Measurements from ENCODE around the gene TRMT61A.

Gene TRMT61A

GRCh38 chr14:103558071-103558882 is 29.3 kb downstream of the TRMT61A start:
- in situ Hi-C loops (cut with MboI; ENCODE audit: low sequenced_read_pairs): no loop called here

GRCh38 chr14:103559766-103560165 is 30.8 kb downstream of the TRMT61A start:
- in situ Hi-C loops (cut with MboI; ENCODE audit: low sequenced_read_pairs): no loop called here

- in situ Hi-C loops (cut with MboI; ENCODE audit: low sequenced_read_pairs): no loop called here
Observed at GRCh38 chr14:103560691-103561090, 31.7 kb downstream of the TRMT61A start.

GRCh38 chr14:103561381-103562178 is 32.6 kb downstream of the TRMT61A start:
- in situ Hi-C loops (cut with MboI; ENCODE audit: low sequenced_read_pairs): no loop called here

GRCh38 chr14:103562179-103562428 is 33.1 kb downstream of the TRMT61A start:
- in situ Hi-C loops (cut with MboI; ENCODE audit: low sequenced_read_pairs): no loop called here

- in situ Hi-C loops (cut with MboI; ENCODE audit: low sequenced_read_pairs): no loop called here
Observed at GRCh38 chr14:103562429-103563225, 33.6 kb downstream of the TRMT61A start, which contains the start of the genes BAG5 and COA8. BAG5 (minus strand) TSS chr14:103562657; CDS start chr14:103561164, 1,493 bp downstream. COA8 (plus strand) TSS chr14:103562960; CDS start chr14:103563002, 42 bp downstream.

GRCh38 chr14:103563226-103563620 is 34.2 kb downstream of the TRMT61A start:
- in situ Hi-C loops (cut with MboI; ENCODE audit: low sequenced_read_pairs): no loop called here

GRCh38 chr14:103563844-103564505 is 35.0 kb downstream of the TRMT61A start:
- in situ Hi-C loops (cut with MboI; ENCODE audit: low sequenced_read_pairs): no loop called here

- in situ Hi-C loops (cut with MboI; ENCODE audit: low sequenced_read_pairs): no loop called here
Observed at GRCh38 chr14:103568952-103569351, 40.0 kb downstream of the TRMT61A start.

- in situ Hi-C loops (cut with MboI; ENCODE audit: low sequenced_read_pairs): no loop called here
Observed at GRCh38 chr14:103569408-103569807, 40.4 kb downstream of the TRMT61A start.

GRCh38 chr14:103574104-103574503 is 45.1 kb downstream of the TRMT61A start:
- in situ Hi-C loops (cut with MboI; ENCODE audit: low sequenced_read_pairs): loop anchor here (10.0 kb wide), 1 partner anchor 101 kb away; no protein-coding TSS in a partner anchor

GRCh38 chr14:103574707-103575285 is 45.8 kb downstream of the TRMT61A start:
- in situ Hi-C loops (cut with MboI; ENCODE audit: low sequenced_read_pairs): loop anchor here (10.0 kb wide), 1 partner anchor 100 kb away; no protein-coding TSS in a partner anchor

GRCh38 chr14:103576371-103577024 is 47.5 kb downstream of the TRMT61A start:
- in situ Hi-C loops (cut with MboI; ENCODE audit: low sequenced_read_pairs): loop anchor here (10.0 kb wide), 1 partner anchor 98 kb away; no protein-coding TSS in a partner anchor

GRCh38 chr14:103578401-103579075 is 49.5 kb downstream of the TRMT61A start:
- in situ Hi-C loops (cut with MboI; ENCODE audit: low sequenced_read_pairs): loop anchor here (10.0 kb wide), 1 partner anchor 96 kb away; no protein-coding TSS in a partner anchor

GRCh38 chr14:103581206-103581605 is 52.2 kb downstream of the TRMT61A start:
- in situ Hi-C loops (cut with MboI; ENCODE audit: low sequenced_read_pairs): no loop called here

GRCh38 chr14:103581954-103582703 is 53.1 kb downstream of the TRMT61A start:
- in situ Hi-C loops (cut with MboI; ENCODE audit: low sequenced_read_pairs): no loop called here

- in situ Hi-C loops (cut with MboI; ENCODE audit: low sequenced_read_pairs): no loop called here
Observed at GRCh38 chr14:103584326-103584915, 55.4 kb downstream of the TRMT61A start.

All from HL-60/S4 (cell line).